Keratinocyte (primary cell): ENCODE measurements around the gene ATP6V0E1.

Source experiments
- EZH2 ChIP-seq: IDR thresholded peaks from one replicate; pipeline ENCODE4 v1.6.1; 2012; ENCODE audit warnings: inconsistent platforms, mild to moderate bottlenecking, low read length, moderate library complexity
- TF ChIP-seq, protein P1 (sequence below), 3 experiments: IDR thresholded peaks in 1 of 3; conservative IDR thresholded peaks in 1 of 3; optimal IDR thresholded peaks in 1 of 3; 2 replicates in 2 of 3; 3 replicates in 1 of 3; pipeline versions ENCODE3 to v1.5.1; 2011; ENCODE audit warnings: low read length in 3 of 3, mild to moderate bottlenecking in 3 of 3, moderate library complexity in 2 of 3, control low read depth in 1 of 3, inconsistent platforms in 1 of 3; ENCODE audit not compliant: insufficient read depth in 2 of 3; ENCODE audit errors: extremely low read depth in 1 of 3

DNA sequence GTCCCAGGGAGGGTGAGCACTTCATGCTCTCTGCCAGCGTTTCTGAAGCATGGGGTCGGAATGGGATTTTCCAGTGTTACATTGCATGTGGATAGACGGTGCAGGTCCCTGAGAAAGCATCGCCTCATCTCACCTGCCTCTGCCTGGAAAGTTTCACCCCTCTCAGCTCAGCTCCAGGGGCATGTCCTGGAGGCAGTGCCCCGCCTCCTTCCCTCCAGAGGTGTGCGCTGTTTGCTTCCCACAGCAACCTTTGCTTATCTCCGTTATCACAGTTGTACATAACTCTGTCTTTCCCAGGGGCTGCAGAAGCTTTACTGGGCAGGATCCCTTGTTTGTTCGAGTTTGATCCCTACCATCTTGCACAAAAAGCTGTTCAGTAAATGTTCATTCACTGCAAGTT lies 61.9 kb downstream of the ATP6V0E1 start:
- TF ChIP-seq, protein P1, sequence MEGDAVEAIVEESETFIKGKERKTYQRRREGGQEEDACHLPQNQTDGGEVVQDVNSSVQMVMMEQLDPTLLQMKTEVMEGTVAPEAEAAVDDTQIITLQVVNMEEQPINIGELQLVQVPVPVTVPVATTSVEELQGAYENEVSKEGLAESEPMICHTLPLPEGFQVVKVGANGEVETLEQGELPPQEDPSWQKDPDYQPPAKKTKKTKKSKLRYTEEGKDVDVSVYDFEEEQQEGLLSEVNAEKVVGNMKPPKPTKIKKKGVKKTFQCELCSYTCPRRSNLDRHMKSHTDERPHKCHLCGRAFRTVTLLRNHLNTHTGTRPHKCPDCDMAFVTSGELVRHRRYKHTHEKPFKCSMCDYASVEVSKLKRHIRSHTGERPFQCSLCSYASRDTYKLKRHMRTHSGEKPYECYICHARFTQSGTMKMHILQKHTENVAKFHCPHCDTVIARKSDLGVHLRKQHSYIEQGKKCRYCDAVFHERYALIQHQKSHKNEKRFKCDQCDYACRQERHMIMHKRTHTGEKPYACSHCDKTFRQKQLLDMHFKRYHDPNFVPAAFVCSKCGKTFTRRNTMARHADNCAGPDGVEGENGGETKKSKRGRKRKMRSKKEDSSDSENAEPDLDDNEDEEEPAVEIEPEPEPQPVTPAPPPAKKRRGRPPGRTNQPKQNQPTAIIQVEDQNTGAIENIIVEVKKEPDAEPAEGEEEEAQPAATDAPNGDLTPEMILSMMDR (optimal IDR thresholded peaks at IDR 0.05 in 1 of 3, IDR thresholded peaks at IDR 0.05 in 1 of 3, conservative IDR thresholded peaks at IDR 0.05 in 1 of 3; ENCODE audit: extremely low read depth in 1 of 3, insufficient read depth in 2 of 3, low read length in 3 of 3) = no peak
- TF ChIP-seq EZH2 = no peak
